Testis (tissue), 2 donors: ENCODE data around the gene NLK.

Experiments used
- POLR2A ChIP-seq: fragments of 450-650 bp; IDR thresholded peaks from one replicate; pipeline ENCODE4 v1.6.1; 2017; ENCODE audit warnings: antibody characterized with exemption, mild to moderate bottlenecking, moderate library complexity
- TF ChIP-seq, protein P1 (sequence below), 3 experiments: fragments of 450-650 bp in 2 of 3; fragments of 200-600 bp in 1 of 3; sonication (generic) in 1 of 3; IDR thresholded peaks; one replicate each; pipeline ENCODE4 v1.5.1; 2016 to 2019; ENCODE audit warnings: antibody characterized with exemption in 3 of 3, mild to moderate bottlenecking in 2 of 3, moderate library complexity in 1 of 3

DNA sequence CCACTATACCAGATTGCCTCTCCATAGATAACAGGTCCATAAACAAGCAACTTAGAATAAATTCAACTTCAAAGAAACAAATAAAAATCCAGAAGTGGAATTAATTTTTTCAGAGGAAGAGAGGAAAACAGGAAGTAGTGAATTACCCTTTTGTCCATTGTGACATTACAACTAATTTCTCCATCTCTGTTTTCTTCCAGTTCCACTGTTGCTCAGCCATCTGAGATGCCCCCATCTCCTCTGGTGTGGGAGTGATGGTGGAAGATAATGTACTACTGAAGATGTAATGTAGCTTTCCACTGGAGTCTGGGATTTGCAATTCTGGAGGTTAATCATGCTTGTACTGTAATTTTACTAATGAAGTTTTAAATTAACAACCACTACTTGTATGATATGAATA lies 151.9 kb downstream of the NLK start:
- TF ChIP-seq, protein P1, sequence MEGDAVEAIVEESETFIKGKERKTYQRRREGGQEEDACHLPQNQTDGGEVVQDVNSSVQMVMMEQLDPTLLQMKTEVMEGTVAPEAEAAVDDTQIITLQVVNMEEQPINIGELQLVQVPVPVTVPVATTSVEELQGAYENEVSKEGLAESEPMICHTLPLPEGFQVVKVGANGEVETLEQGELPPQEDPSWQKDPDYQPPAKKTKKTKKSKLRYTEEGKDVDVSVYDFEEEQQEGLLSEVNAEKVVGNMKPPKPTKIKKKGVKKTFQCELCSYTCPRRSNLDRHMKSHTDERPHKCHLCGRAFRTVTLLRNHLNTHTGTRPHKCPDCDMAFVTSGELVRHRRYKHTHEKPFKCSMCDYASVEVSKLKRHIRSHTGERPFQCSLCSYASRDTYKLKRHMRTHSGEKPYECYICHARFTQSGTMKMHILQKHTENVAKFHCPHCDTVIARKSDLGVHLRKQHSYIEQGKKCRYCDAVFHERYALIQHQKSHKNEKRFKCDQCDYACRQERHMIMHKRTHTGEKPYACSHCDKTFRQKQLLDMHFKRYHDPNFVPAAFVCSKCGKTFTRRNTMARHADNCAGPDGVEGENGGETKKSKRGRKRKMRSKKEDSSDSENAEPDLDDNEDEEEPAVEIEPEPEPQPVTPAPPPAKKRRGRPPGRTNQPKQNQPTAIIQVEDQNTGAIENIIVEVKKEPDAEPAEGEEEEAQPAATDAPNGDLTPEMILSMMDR (IDR thresholded peaks at IDR 0.05) = no peak
- TF ChIP-seq POLR2A = no peak
